PC-3 (cell line): ENCODE data around the gene CIBAR2. TPM values are rescaled to one million over a fixed set of nuclear protein-coding genes. Genes with fewer than 3 reads are reported as not detected.

Source experiments
- ATAC-seq: fragments of 200-7000 bp; cut with Tn5 transposase; 2 replicates; pipeline ENCODE4 v1.9.1; 2020; ENCODE audit warnings: mild to moderate bottlenecking, moderate library complexity
- BruUV-seq: library from RNA; stranded (reverse); fragments of 400-500 nt; replicated peaks from 2 replicates; lab custom pipeline; 2021; lab: Mats Ljungman, UMichigan
- CTCF ChIA-PET: fragments of 300-600 bp; sonication (Branson Sonifier 250); formaldehyde crosslinking; loops from one replicate; lab custom pipeline; 2022; ENCODE audit warnings: antibody characterized with exemption; lab: Charles Lee
- POLR2A ChIA-PET: fragments of 300-600 bp; sonication (Branson Sonifier 250); formaldehyde crosslinking; loops from one replicate; lab custom pipeline; 2022; ENCODE audit warnings: antibody characterized with exemption; ENCODE audit not compliant: unreplicated experiment; lab: Charles Lee
- DNase-seq: peaks from one replicate; pipeline ENCODE4 v3.0.0-alpha.2; 2015
- H2AFZ ChIP-seq: fragments of 300-600 bp; sonication (generic); 2 replicates; pipeline ENCODE4 v1.6.0; 2016; ENCODE audit warnings: antibody characterized with exemption, low read length
- H3F3A ChIP-seq: fragments of 300-600 bp; sonication (generic); one replicate; pipeline ENCODE4 v1.6.0; 2017; ENCODE audit warnings: antibody characterized with exemption, low read length, control low read depth, mild to moderate bottlenecking; ENCODE audit not compliant: unreplicated experiment
- H3K27ac ChIP-seq: fragments of 300-600 bp; sonication (generic); 2 replicates; pipeline ENCODE4 v1.5.1; 2016; ENCODE audit warnings: mild to moderate bottlenecking, low read length
- H3K27me3 ChIP-seq: fragments of 300-600 bp; sonication (generic); 2 replicates; pipeline ENCODE4 v1.6.1; 2016; ENCODE audit warnings: low read length, mixed read lengths
- H3K36me3 ChIP-seq: fragments of 300-600 bp; sonication (generic); 2 replicates; pipeline ENCODE4 v1.6.1; 2016; ENCODE audit warnings: low read depth, mixed run types, low read length, mixed read lengths
- H3K4me1 ChIP-seq: fragments of 300-600 bp; sonication (generic); 2 replicates; pipeline ENCODE4 v1.5.1; 2016; ENCODE audit warnings: low read length; ENCODE audit not compliant: insufficient read depth
- H3K4me2 ChIP-seq: fragments of 300-600 bp; sonication (generic); 2 replicates; pipeline ENCODE4 v1.6.0; 2016; ENCODE audit warnings: low read length
- H3K4me3 ChIP-seq: fragments of 300-600 bp; sonication (generic); 2 replicates; pipeline ENCODE4 v1.5.1; 2016; ENCODE audit warnings: mild to moderate bottlenecking, low read length, mixed read lengths
- H3K79me2 ChIP-seq: fragments of 300-600 bp; sonication (generic); 2 replicates; pipeline ENCODE4 v1.6.1; 2017; ENCODE audit warnings: low read length, mixed read lengths
- H3K9ac ChIP-seq: fragments of 300-600 bp; sonication (generic); 2 replicates; pipeline ENCODE4 v1.6.0; 2016; ENCODE audit warnings: mild to moderate bottlenecking, low read length
- H3K9me2 ChIP-seq: fragments of 300-600 bp; sonication (generic); replicated peaks from 2 replicates; pipeline ENCODE4 v1.6.1; 2016; ENCODE audit warnings: mixed run types, low read length, mixed read lengths
- H3K9me3 ChIP-seq: fragments of 300-600 bp; sonication (generic); 2 replicates; pipeline ENCODE4 v1.6.1; 2016; ENCODE audit warnings: low read length, mixed read lengths
- H4K20me1 ChIP-seq: fragments of 300-600 bp; sonication (generic); 2 replicates; pipeline ENCODE4 v1.6.1; 2016; ENCODE audit warnings: low read length, mixed read lengths
- EZH2 ChIP-seq: fragments of 300-600 bp; sonication (generic); IDR thresholded peaks from one replicate; pipeline ENCODE4 v1.6.1; 2017; ENCODE audit warnings: antibody characterized with exemption, mild to moderate bottlenecking, low read length; ENCODE audit not compliant: unreplicated experiment
- EZH2phosphoT487 ChIP-seq: fragments of 300-600 bp; sonication (generic); IDR thresholded peaks from 2 replicates; pipeline ENCODE4 v1.6.1; 2018; ENCODE audit warnings: mild to moderate bottlenecking, antibody characterized with exemption, low read length, borderline replicate concordance
- intact Hi-C: fragments of 100-400 bp; cut with micrococcal nuclease; formaldehyde crosslinking; loops from 2 replicates; pipeline ENCODE4 v1.9.0; 2023
- total RNA-seq: library from RNA; depleted of rRNA; stranded (reverse); fragments of >200 nt; gene quantifications from 2 replicates; pipeline ENCODE4 v1.2.3, GENCODE V29; 2014
- TF ChIP-seq, protein P1 (sequence below): fragments of 300-600 bp; sonication (generic); conservative IDR thresholded peaks from 2 replicates; pipeline ENCODE4 v1.5.1; 2017; ENCODE audit warnings: antibody characterized with exemption, low read depth, mild to moderate bottlenecking, low read length

The CIBAR2 gene
- total RNA-seq, 1 experiment from 2014 or later, result not detected

DNA sequence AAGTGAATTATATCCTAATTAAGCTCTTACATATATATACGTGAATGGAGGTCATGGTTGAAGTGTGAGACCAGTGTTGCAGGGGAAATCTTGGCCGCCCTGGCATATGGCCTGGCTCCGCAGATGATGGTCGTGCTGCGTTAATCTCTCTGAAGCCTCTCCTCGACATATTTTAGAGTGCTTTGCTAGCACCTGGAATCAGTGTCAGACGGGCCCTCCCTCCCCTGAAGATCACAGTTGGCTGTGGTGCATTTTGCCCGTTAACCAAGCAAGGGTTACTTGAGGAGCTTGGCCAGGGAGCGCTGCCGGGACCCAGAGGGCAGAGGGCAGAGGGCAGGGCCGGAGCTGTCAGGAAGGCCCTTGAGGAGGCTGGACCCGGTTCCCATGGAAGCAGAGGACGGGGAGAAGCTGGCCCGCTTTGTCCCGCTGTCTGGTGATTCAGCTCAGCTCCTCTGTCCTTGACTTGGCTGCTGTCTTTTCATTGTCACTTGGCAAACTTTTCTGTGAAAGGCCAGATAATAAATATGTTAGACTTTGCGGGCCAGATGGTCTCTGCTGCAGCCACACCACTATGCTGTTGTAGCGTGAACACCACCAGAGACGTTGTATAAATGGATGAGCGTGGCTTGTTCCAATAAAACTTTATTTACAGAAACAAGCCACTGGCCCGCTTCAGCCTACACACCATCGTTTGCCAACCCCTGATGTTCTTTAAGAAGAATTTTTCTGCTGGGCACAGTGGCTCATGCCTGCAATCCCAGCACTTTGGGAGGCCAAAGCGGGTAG is 32.3 kb downstream of the CIBAR2 start:
- Histone ChIP-seq H3K4me1 (no peaks in the 10 kb centered on the region), H3K9ac (no peak overlapping the region), H3K9me2 (no peaks in the 10 kb centered on the region), H2AFZ (no peak overlapping the region), H3K79me2 (no peaks in the 10 kb centered on the region), H3K4me2 (no peak overlapping the region), H3K4me3 (no peak overlapping the region), H3K9me3 (no peaks in the 10 kb centered on the region), H3K27ac (no peak overlapping the region), H3K27me3 (no peaks in the 10 kb centered on the region), H4K20me1 (no peaks in the 10 kb centered on the region), H3F3A (no peaks in the 10 kb centered on the region), H3K36me3 (no peaks in the 10 kb centered on the region)
- no peak for ATAC-seq
- POLR2A ChIA-PET, result no interaction called here
- TF ChIP-seq EZH2, result no peak
- TF ChIP-seq, protein P1, sequence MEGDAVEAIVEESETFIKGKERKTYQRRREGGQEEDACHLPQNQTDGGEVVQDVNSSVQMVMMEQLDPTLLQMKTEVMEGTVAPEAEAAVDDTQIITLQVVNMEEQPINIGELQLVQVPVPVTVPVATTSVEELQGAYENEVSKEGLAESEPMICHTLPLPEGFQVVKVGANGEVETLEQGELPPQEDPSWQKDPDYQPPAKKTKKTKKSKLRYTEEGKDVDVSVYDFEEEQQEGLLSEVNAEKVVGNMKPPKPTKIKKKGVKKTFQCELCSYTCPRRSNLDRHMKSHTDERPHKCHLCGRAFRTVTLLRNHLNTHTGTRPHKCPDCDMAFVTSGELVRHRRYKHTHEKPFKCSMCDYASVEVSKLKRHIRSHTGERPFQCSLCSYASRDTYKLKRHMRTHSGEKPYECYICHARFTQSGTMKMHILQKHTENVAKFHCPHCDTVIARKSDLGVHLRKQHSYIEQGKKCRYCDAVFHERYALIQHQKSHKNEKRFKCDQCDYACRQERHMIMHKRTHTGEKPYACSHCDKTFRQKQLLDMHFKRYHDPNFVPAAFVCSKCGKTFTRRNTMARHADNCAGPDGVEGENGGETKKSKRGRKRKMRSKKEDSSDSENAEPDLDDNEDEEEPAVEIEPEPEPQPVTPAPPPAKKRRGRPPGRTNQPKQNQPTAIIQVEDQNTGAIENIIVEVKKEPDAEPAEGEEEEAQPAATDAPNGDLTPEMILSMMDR, result no peak
- TF ChIP-seq EZH2phosphoT487, result no peak
- intact Hi-C loops, result loop anchor here (10.0 kb wide), 1 partner anchor 85 kb away; no protein-coding TSS in a partner anchor
- CTCF ChIA-PET, result no interaction called here
- no TSS peak for BruUV-seq
- DNase-seq, result no peak

DNA sequence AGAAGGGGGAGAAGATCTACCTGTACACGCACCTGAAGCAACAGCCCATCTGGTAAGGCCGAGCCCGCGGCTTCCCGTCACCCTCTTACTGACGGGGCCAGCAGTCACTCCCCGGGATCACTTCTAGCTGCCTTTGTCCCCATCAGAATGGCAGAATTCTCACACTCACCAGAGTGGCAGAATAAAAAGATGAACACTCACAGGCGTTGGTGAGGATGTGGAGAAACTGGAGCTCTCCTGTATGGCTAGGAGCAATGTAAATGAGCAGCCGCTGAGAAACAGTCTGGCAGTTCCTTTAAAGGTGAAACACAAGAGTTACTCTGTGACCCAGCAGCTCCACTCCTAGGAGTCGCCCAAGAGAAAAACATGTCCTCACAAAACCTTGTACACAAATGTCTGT is 33.3 kb downstream of the CIBAR2 start:
- no peak overlapping the region for H3K4me2 ChIP-seq
- H3K27ac ChIP-seq, result no peak overlapping the region
- H3K27me3 ChIP-seq, result no peaks in the 10 kb centered on the region
- BruUV-seq, result no TSS peak
- H4K20me1 ChIP-seq, result no peaks in the 10 kb centered on the region
- DNase-seq, result no peak
- no peaks in the 10 kb centered on the region for H3K9me3 ChIP-seq
- H3K9me2 ChIP-seq, result no peaks in the 10 kb centered on the region
- H3K79me2 ChIP-seq, result no peaks in the 10 kb centered on the region
- H3K4me1 ChIP-seq, result no peaks in the 10 kb centered on the region
- ChIA-PET CTCF (no interaction called here), POLR2A (no interaction called here)
- intact Hi-C loops, result no loop called here
- no peak for ATAC-seq
- no peaks in the 10 kb centered on the region for H3F3A ChIP-seq
- no peak overlapping the region for H2AFZ ChIP-seq
- H3K36me3 ChIP-seq, result no peaks in the 10 kb centered on the region
- H3K9ac ChIP-seq, result no peak overlapping the region
- H3K4me3 ChIP-seq, result no peak overlapping the region
- TF ChIP-seq EZH2 (no peak), EZH2phosphoT487 (no peak)
- TF ChIP-seq, protein P1, result no peak

DNA sequence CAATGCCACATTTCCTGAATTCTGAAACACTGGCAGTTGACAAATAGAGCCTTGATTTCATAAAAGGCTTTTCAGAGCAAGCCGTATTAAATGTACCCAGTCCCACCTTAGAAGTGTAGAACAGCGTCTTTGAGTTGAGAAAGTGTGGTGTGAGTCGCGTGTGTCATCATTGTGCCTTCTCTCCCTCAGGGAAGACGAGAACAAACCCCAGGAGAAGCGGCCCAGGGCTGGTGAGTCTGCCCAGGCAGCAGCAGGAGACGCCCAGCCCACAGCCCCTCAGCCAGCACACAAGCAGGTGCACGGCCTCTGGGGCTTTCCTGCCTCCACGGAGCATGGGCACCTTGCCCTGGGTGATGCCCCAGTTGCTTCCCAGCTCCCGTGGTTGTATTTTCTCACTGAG is 34.0 kb downstream of the CIBAR2 start:
- Histone ChIP-seq H2AFZ (no peak overlapping the region), H3K27me3 (no peaks in the 10 kb centered on the region), H3K9ac (no peak overlapping the region), H4K20me1 (no peaks in the 10 kb centered on the region), H3K4me1 (no peaks in the 10 kb centered on the region), H3K4me3 (no peak overlapping the region), H3K27ac (no peak overlapping the region), H3K36me3 (no peaks in the 10 kb centered on the region), H3F3A (no peaks in the 10 kb centered on the region), H3K79me2 (no peaks in the 10 kb centered on the region), H3K9me3 (no peaks in the 10 kb centered on the region), H3K4me2 (no peak overlapping the region), H3K9me2 (no peaks in the 10 kb centered on the region)
- DNase-seq, result no peak
- no TSS peak for BruUV-seq
- TF ChIP-seq EZH2phosphoT487, result no peak
- TF ChIP-seq, protein P1, result no peak
- TF ChIP-seq EZH2, result no peak
- CTCF ChIA-PET, result no interaction called here
- no peak for ATAC-seq
- POLR2A ChIA-PET, result no interaction called here
- intact Hi-C loops, result no loop called here
